Suprapubic skin (tissue), 4 donors: ENCODE data around the gene RXFP2. TPM values are rescaled to one million over a fixed set of nuclear protein-coding genes. Genes with fewer than 3 reads are reported as not detected.

Experiments
- DNase-seq, 2 donors: peaks; one replicate each; pipeline ENCODE4 v3.0.0-alpha.2; 2019; ENCODE audit warnings: low spot score in 2 of 2
- H3K27ac ChIP-seq: fragments of 200-600 bp; sonication (generic); one replicate; pipeline ENCODE4 v1.5.1; 2019
- H3K27me3 ChIP-seq: fragments of 200-600 bp; sonication (generic); one replicate; pipeline ENCODE4 v1.5.1; 2019
- H3K36me3 ChIP-seq: fragments of 200-600 bp; sonication (generic); one replicate; pipeline ENCODE4 v1.5.1; 2019
- H3K4me1 ChIP-seq: fragments of 200-600 bp; sonication (generic); one replicate; pipeline ENCODE4 v1.5.1; 2019
- H3K4me3 ChIP-seq: fragments of 200-600 bp; sonication (generic); one replicate; pipeline ENCODE4 v1.5.1; 2019; ENCODE audit warnings: mild to moderate bottlenecking
- H3K9me3 ChIP-seq: fragments of 200-600 bp; sonication (generic); one replicate; pipeline ENCODE4 v1.5.1; 2019
- EP300 ChIP-seq: sonication (generic); formaldehyde crosslinking; IDR thresholded peaks from one replicate; pipeline ENCODE4 v1.6.1; 2017; ENCODE audit warnings: antibody characterized with exemption
- POLR2A ChIP-seq, 2 donors: fragments of 450-650 bp; IDR thresholded peaks; one replicate each; pipeline ENCODE4 v1.6.1; 2017; ENCODE audit warnings: antibody characterized with exemption in 2 of 2, mild to moderate bottlenecking in 2 of 2, moderate library complexity in 2 of 2
- POLR2AphosphoS5 ChIP-seq, 3 donors: sonication (generic); formaldehyde crosslinking; IDR thresholded peaks; one replicate each; pipeline ENCODE4 v1.6.1; 2017; ENCODE audit warnings: antibody characterized with exemption in 3 of 3
- WGBS: methylation state at CpG from one replicate; pipeline ENCODE4 v1.1.5; 2018; 5-methylcytosine and 5-hydroxymethylcytosine counted together
- total RNA-seq, 4 donors: library from RNA; depleted of rRNA; stranded (reverse); fragments of >200 nt; gene quantifications; one replicate each; pipeline ENCODE4 v1.1.0, GENCODE V29; 2016
- TF ChIP-seq, protein P1 (sequence below), 2 donors: fragments of 200-600 bp in 1 of 2; fragments of 450-650 bp in 1 of 2; sonication (generic) in 1 of 2; IDR thresholded peaks; one replicate each; pipeline ENCODE4 v1.5.1; 2016 to 2019; ENCODE audit warnings: antibody characterized with exemption in 2 of 2, mild to moderate bottlenecking in 1 of 2, moderate library complexity in 1 of 2

Gene RXFP2, protein sequence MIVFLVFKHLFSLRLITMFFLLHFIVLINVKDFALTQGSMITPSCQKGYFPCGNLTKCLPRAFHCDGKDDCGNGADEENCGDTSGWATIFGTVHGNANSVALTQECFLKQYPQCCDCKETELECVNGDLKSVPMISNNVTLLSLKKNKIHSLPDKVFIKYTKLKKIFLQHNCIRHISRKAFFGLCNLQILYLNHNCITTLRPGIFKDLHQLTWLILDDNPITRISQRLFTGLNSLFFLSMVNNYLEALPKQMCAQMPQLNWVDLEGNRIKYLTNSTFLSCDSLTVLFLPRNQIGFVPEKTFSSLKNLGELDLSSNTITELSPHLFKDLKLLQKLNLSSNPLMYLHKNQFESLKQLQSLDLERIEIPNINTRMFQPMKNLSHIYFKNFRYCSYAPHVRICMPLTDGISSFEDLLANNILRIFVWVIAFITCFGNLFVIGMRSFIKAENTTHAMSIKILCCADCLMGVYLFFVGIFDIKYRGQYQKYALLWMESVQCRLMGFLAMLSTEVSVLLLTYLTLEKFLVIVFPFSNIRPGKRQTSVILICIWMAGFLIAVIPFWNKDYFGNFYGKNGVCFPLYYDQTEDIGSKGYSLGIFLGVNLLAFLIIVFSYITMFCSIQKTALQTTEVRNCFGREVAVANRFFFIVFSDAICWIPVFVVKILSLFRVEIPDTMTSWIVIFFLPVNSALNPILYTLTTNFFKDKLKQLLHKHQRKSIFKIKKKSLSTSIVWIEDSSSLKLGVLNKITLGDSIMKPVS
- under 1 TPM in 1 of 4 donors, not detected in 3; 0.25 TPM for total RNA-seq

DNA sequence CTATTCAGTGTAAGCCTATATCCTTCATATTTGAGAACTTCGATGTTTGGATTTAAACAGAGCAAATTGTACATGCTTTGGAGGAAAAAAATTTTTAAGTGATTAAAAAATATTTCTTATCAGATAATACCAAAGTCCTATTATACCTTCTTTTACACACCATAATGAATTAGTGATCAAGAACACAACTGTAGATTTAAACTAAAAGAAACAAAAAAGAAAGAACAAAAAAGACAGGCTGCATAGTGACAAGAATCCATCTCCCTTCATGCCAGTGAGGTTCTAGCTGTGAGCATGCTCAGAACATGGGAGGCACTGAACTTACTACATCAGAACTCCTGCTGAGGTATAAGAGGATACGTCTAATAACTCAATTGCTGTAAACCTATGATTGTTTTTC lies at the start of gene RXFP2:
Gene RXFP2 (plus strand): TSS at position 301 of the 400 bp plus-strand sequence. CDS start 87 bp downstream, at position 388.
- Histone ChIP-seq H3K27me3 (no peaks in the 10 kb centered on the region), H3K4me3 (no peak within 1 kb of the TSS), H3K36me3 (no peaks in the 10 kb centered on the region), H3K4me1 (peaks cover 4% of the 10 kb centered on the region), H3K27ac (no peak within 1 kb of the TSS), H3K9me3 (no peaks in the 10 kb centered on the region)
- WGBS: 86% methylated on average over 2 of the region's 2 CpGs
- TF ChIP-seq EP300 (no peak), POLR2AphosphoS5 (IDR thresholded peaks at IDR 0.05) (no peak), POLR2A (IDR thresholded peaks at IDR 0.05) (no peak)
- TF ChIP-seq, protein P1, sequence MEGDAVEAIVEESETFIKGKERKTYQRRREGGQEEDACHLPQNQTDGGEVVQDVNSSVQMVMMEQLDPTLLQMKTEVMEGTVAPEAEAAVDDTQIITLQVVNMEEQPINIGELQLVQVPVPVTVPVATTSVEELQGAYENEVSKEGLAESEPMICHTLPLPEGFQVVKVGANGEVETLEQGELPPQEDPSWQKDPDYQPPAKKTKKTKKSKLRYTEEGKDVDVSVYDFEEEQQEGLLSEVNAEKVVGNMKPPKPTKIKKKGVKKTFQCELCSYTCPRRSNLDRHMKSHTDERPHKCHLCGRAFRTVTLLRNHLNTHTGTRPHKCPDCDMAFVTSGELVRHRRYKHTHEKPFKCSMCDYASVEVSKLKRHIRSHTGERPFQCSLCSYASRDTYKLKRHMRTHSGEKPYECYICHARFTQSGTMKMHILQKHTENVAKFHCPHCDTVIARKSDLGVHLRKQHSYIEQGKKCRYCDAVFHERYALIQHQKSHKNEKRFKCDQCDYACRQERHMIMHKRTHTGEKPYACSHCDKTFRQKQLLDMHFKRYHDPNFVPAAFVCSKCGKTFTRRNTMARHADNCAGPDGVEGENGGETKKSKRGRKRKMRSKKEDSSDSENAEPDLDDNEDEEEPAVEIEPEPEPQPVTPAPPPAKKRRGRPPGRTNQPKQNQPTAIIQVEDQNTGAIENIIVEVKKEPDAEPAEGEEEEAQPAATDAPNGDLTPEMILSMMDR (IDR thresholded peaks at IDR 0.05): no peak
- DNase-seq: no peak

DNA sequence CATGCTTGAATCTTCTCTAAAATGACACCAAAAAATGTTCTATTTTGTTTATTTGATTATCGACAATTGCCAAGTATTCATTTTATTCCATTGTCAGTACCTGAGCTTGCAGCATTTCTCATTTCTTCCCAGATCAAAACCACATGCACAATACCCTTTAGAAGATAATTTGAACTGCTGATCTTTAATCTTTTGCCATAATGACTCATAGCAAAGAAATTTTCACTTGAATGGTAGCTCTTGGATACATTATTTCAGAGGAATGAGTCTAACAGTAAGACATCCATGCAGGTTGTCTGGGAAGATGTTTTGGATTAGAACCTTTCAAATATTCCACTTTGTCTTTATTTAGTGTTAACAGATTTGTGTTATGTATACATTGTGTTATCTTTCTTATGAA lies 42.0 kb upstream of the RXFP2 start:
- no peak for DNase-seq
- H3K36me3 ChIP-seq: no peaks in the 10 kb centered on the region
- H3K4me3 ChIP-seq: no peak overlapping the region
- no peaks in the 10 kb centered on the region for H3K27me3 ChIP-seq
- WGBS: 0% methylated on average over 1 of the region's 1 CpG
- no peak for TF ChIP-seq EP300
- TF ChIP-seq POLR2AphosphoS5 (IDR thresholded peaks at IDR 0.05): no peak
- TF ChIP-seq POLR2A (IDR thresholded peaks at IDR 0.05): no peak
- TF ChIP-seq, protein P1 (IDR thresholded peaks at IDR 0.05): no peak
- no peaks in the 10 kb centered on the region for H3K4me1 ChIP-seq
- no peak overlapping the region for H3K27ac ChIP-seq
- H3K9me3 ChIP-seq: peaks cover 9% of the 10 kb centered on the region

DNA sequence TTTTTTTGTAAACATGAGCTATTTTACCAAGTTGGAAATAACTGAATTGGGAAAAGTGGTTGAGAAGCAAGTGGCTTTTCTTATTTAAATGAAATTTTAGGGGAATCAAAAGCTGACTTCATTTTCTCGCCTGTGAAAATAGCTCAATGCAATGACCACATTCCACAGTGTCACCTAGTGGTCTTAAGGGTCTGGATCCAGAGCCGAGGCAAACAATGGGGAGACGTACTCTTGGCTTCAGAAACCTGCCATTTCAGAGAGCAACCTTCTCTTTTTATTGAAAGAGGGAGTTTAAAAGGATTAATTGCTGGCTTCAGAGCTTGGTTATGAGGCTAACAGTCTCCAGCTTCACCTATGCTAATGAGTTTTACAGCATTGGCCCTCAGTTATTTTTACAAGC lies 39.7 kb upstream of the RXFP2 start:
- TF ChIP-seq POLR2AphosphoS5 (IDR thresholded peaks at IDR 0.05) (no peak), EP300 (no peak), POLR2A (IDR thresholded peaks at IDR 0.05) (no peak)
- TF ChIP-seq, protein P1 (IDR thresholded peaks at IDR 0.05): no peak
- no peak for DNase-seq
- WGBS: 54% methylated on average over 3 of the region's 3 CpGs
- no peak overlapping the region for H3K27ac ChIP-seq
- H3K27me3 ChIP-seq: no peaks in the 10 kb centered on the region
- no peaks in the 10 kb centered on the region for H3K36me3 ChIP-seq
- no peak overlapping the region for H3K4me3 ChIP-seq
- peaks cover 6% of the 10 kb centered on the region for H3K9me3 ChIP-seq
- no peaks in the 10 kb centered on the region for H3K4me1 ChIP-seq

DNA sequence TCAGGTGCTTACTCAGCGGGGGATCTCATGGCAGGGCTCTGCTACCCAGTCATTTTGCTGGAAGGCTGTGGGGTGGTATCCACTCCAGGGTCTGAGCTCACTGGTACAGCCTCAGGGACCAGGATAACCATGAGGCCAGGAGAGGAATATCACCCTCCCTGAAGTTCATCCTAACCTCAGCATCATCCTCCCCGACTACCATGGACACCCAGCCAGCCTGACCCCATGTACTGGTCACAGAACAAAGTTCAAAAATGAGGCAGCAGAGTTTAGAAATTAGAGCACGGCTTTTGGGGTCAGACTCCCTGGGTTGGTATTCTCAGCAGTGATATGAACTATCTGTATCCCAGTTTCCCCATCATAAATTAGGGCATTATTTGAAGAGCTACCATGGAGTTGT lies 35.5 kb upstream of the RXFP2 start:
- DNase-seq: no peak
- no peak for TF ChIP-seq POLR2AphosphoS5 (IDR thresholded peaks at IDR 0.05)
- TF ChIP-seq EP300: no peak
- TF ChIP-seq, protein P1 (IDR thresholded peaks at IDR 0.05): no peak
- TF ChIP-seq POLR2A (IDR thresholded peaks at IDR 0.05): no peak
- Histone ChIP-seq H3K4me1 (no peaks in the 10 kb centered on the region), H3K36me3 (no peaks in the 10 kb centered on the region), H3K27ac (no peak overlapping the region), H3K4me3 (no peak overlapping the region), H3K9me3 (no peaks in the 10 kb centered on the region), H3K27me3 (no peaks in the 10 kb centered on the region)
- 94% methylated on average over 3 of the region's 3 CpGs for WGBS

DNA sequence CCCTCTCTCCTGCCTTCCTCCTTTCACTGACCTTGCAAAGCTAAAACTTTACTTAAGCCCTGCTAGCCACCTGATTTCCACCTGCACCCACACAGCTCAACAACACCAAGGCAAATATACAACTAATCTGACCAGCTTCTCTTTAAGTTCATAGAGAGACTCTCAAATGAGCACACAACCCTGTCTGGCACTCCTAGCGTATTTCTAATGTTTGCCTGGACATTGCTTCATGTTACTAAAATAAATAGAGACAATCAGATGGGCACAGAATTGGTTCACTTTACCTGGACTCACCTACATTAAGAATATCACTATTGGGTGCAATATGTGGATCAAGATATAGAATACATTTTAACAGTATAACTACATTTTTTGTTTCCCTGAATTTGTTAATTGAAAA lies 33.2 kb upstream of the RXFP2 start:
- H3K27me3 ChIP-seq: no peaks in the 10 kb centered on the region
- no peak for DNase-seq
- 89% methylated on average over 1 of the region's 1 CpG for WGBS
- H3K4me3 ChIP-seq: no peak overlapping the region
- H3K27ac ChIP-seq: no peak overlapping the region
- H3K9me3 ChIP-seq: no peaks in the 10 kb centered on the region
- no peaks in the 10 kb centered on the region for H3K4me1 ChIP-seq
- TF ChIP-seq POLR2A (IDR thresholded peaks at IDR 0.05): no peak
- TF ChIP-seq POLR2AphosphoS5 (IDR thresholded peaks at IDR 0.05): no peak
- no peak for TF ChIP-seq EP300
- TF ChIP-seq, protein P1 (IDR thresholded peaks at IDR 0.05): no peak
- H3K36me3 ChIP-seq: no peaks in the 10 kb centered on the region
